ENCODE measurements around the gene ITPK1.

- no peak for TF ChIP-seq POLR2AphosphoS5 (IDR thresholded peaks at IDR 0.05; ENCODE audit: low read depth, low read length)
- TF ChIP-seq POLR2A (IDR thresholded peaks at IDR 0.05; ENCODE audit: low read depth, low read length), result no peak
- no peak for TF ChIP-seq TAF1 (IDR thresholded peaks at IDR 0.05; ENCODE audit: borderline replicate concordance, low read depth, low read length)
These were observed 26.0 kb downstream of the ITPK1 start for GRCh38 chr14:93089521-93090269.

Measured in GM12892 (cell line).